ENCODE data around the gene TSPAN15.

DNA sequence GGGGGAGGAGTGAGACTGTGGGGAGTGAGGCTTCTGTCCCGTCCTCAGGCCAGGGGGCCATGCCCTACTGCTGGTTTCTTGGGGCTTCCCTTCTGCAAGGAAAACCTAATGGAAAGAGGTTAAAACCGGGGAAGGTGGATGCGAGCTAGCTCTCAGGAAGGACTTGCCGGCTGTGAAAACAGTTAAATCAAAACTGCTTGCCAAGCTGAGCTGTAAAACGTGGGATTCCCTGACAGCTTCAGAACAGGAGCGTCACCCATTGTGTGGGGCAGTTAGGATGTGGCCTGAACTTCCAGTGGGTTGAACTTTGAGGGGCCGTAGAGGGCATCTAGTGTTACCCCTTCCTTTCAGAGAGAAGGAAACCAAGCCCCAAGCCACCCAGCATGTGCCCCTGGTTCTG lies 13.1 kb downstream of the TSPAN15 start:
- TF ChIP-seq EP300 (IDR thresholded peaks at IDR 0.05; ENCODE audit: low read depth) = no peak
- TF ChIP-seq POLR2A (IDR thresholded peaks at IDR 0.05) = no peak
- TF ChIP-seq, protein P1, sequence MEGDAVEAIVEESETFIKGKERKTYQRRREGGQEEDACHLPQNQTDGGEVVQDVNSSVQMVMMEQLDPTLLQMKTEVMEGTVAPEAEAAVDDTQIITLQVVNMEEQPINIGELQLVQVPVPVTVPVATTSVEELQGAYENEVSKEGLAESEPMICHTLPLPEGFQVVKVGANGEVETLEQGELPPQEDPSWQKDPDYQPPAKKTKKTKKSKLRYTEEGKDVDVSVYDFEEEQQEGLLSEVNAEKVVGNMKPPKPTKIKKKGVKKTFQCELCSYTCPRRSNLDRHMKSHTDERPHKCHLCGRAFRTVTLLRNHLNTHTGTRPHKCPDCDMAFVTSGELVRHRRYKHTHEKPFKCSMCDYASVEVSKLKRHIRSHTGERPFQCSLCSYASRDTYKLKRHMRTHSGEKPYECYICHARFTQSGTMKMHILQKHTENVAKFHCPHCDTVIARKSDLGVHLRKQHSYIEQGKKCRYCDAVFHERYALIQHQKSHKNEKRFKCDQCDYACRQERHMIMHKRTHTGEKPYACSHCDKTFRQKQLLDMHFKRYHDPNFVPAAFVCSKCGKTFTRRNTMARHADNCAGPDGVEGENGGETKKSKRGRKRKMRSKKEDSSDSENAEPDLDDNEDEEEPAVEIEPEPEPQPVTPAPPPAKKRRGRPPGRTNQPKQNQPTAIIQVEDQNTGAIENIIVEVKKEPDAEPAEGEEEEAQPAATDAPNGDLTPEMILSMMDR (IDR thresholded peaks at IDR 0.05) = no peak
- TF ChIP-seq POLR2AphosphoS5 (IDR thresholded peaks at IDR 0.05) = no peak
